ENCODE measurements around the gene GDF2.

Gene GDF2

DNA sequence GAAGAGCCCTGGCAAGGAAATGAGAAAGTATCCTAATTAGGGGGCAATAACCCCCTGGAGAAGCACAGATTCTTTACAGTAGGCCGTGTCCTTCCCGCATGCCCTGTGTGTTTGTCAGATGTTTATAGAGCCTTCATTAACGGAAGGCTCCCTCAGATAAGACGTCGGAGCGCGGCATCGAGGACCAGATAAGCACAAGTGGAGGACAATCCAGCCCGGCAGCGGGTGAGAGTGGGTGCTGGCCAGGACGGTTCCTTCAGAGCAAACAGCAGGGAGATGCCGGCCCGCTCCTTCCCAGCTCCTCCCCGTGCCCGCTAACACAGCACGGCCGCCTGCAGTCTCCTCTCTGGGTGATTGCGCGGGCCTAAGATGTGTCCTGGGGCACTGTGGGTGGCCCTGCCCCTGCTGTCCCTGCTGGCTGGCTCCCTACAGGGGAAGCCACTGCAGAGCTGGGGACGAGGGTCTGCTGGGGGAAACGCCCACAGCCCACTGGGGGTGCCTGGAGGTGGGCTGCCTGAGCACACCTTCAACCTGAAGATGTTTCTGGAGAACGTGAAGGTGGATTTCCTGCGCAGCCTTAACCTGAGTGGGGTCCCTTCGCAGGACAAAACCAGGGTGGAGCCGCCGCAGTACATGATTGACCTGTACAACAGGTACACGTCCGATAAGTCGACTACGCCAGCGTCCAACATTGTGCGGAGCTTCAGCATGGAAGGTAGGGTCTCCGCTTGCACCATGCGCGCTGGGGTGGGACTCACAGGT, at the start of gene GDF2:
Gene GDF2, plus strand, starts transcription at position 155 of the 762 bp plus-strand sequence. Its CDS starts 215 bp downstream, at position 370.
- peak; percentile 44 for DNase-seq

DNA sequence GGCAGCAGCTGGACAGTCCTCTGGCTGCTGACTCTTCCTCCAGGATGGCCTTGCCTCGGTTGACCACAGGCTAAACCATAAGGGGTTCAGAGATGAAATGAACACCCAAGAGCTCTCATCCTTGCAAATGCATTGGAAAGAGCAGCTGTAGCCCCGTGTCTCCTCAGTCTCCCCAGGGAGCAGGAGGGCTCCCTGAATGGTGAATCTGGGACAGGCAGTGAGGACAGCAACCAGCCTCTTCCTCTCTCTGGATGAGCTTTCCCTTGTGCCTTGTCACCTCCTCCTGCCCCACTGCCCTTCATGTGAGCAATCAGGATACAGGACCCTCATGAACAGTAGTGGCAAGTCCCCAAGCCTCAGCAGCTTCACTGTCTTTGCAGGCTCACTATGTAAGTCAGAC, 46.2 kb upstream of the GDF2 start:
- DNase-seq = no peak

DNA sequence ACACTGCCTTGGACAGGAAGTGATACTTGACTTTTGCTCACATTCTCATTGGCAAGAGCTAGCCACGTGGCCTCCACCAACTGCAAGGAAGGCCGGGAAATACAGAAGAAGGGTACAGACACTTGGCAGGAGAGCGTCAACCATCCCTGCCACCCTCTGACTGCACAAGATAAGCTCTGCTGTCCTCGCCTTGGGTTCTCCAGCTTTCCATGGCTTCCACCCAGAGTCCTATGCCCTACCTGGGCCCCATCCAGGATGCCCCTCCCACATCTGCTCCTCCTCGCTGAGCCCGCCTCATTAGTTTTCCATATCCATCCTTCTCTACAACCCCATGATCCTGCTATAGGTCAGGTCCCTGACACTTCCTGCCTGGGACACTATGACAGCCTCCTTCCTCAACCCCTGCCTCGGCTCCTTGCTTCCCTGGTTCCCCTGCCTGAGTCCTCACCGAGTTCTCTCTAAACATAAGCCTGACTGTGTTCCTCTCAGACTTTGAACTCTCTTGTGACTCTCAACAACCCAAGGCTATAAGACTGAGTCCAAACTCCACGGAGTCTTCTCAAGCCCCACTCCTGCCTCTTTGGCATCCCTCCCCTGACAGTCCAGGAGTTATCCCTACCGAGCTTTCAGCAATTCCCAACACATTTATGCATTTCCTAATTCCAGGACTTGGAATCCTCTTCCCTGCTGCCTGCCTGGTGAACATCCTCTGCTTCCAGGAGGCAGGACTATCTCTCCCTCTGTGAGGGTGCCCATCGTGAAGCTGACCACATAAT, 45.5 kb upstream of the GDF2 start:
- DNase-seq = no peak

DNA sequence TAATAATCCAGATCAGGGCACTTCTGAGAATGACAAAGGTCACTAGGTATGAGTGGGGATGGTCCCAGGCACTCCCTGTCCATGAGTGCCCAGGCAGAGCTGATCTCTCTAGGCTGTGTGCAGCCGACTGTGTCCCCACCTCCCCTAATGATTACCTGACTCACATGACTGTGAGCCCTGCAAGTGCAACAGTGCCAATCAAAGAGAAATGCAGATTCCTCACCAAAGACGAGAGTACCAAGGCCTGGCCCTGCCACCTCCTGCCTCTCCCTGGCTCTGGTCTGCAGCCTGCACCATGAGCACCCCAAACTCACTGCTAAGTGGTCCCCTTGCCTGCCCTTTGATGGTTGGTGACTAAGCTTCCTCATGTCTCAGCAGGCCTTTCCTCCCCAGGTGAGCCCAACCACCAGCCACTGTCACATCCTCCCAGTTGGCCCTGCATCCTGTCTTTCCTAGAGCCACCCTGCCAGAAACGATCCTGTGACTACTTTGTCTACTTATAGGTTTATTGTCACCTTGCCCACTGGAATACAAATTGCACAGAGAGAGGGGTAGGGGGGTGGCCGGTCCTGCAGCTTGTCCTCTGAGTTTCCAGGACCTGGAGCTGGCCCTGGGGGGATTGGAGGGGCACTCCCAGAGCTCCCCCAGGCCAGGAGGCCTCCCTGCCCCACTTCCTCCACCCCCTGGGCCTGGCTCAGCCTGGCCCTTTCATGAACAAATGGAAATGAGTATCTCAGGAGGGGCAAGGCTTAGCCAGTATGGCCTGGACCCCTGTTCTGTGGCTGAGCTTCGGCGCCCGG, 44.7 kb upstream of the GDF2 start:
- no peak for DNase-seq

DNA sequence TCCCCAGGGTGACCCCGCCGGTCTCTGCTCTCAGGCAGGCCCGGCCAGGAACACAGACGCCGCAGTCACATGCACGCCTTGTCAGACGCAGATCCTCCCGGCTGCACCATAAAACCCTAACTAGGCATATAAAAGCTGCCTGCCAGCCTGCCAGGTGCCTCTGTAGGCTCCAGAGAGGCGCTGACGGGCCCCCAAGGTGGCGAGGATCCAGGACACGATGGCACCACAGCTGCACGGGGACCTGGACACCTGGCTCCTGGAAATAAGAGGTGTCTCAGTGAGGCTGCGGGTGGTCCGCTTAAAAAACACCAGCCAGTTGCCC, 44.1 kb upstream of the GDF2 start:
- DNase-seq = no peak

DNA sequence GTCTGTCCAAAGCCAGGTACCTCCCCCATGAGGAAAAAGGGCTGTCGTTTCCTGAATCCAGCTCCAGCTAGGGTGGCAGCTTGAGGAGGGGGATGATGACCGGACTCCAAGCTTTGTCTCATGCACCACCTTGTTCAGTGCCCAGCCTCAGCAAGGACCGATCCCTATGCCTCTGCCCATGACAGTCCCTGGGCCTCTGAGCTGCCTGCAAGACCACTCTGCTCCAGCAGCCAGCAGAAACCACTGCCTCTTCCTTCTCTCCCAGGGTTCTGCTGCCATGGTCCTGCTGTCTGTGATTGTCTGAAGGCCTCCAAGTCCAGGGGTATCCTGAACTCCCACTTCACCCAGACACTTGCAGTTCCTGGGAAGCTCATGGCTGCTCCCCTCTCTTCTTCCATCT, 43.5 kb upstream of the GDF2 start:
- DNase-seq = no peak

DNA sequence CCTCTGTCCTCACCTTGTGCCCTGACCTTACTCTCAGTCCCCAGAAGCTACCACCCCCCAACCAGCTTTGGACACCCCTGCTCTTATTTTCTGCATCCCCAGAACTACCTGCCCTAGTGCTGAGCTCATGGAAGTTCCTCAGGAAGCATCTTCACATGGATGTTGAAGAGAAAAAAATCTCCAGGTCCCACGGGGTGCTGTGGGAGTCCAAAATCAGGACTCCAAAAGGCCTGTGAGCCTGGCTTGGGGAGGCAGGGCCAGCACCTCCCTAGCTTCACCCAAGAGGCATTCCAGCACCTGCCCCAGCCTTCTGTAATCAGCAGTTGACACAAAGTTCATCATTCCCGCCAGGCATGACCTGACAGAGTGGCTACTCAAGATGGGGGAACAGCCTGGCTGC, 43.0 kb upstream of the GDF2 start:
- DNase-seq = no peak

DNA sequence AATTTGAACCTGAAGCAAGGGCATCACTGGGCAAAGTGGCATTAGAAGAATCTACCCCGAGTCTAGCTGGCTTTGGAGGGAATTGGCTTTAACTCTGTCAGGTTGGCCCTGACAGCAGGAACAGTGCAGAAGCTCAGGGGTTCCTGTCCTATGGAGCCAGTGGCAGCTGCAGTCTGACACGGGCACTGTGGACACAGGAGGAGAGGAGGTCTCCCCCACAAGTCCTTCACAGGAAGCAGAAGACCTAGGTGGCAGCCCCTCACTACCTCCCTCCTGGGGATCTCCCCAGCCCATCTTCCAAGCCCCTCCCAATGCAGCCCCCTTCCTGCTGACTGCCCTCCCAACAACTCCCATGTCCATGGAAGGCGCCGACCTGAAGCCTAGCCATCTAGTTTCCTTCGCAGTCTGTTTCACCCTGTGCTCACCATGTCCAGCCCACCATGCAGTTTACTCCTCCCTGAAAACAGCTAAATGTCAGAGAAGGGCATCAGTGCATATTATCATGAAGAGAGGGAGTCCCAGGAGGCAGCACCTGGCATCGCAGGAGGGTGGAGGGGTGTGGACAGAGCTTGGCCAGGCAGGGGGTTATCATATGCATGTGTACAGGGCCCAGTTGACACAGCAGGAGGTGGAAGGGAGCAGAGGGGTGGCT, 40.1 kb upstream of the GDF2 start:
- DNase-seq = no peak

DNA sequence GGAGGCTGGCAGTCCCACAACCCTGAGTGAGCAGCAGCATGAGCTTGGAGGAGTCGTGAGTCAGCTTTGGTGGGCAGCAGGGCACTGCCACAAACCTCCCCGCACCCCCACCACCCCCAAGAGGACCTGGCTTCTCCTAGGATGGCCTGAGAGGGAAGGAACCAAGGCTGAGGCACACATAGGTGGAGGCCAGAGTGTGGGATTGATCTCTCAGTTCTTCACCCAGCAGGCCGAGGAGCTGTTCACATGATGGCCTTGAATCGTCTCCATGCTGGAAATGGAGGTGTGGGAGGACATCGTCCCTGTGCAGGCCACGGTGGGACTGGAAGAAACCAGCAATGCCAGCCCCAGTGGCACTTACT, 39.6 kb upstream of the GDF2 start:
- DNase-seq = no peak

DNA sequence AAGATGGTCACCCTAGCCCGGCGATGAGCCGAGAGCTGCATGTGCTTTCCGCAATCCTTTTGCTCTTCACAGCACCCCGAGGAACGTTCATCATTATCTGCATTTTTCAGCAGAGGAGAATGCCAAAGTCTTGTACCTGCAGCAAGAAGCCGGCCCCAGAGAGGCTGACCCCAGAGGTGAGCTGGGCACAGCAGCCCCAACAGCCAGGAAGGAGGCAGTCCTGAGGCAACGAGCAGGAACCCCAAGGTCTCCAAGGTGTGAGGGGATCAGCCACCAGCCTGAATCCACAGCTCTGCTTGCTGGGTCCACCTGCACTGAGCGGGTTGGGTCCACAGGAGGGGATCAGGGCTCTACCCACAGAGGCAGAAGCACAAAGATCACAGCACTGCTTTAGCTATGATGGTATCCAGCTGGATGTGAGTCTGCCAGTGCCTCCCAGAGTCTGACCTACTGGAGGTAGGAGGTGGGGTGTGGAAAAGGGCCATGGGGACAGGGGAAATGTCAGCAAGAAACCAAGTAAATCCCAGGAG, 39.1 kb upstream of the GDF2 start:
- no peak for DNase-seq

DNA sequence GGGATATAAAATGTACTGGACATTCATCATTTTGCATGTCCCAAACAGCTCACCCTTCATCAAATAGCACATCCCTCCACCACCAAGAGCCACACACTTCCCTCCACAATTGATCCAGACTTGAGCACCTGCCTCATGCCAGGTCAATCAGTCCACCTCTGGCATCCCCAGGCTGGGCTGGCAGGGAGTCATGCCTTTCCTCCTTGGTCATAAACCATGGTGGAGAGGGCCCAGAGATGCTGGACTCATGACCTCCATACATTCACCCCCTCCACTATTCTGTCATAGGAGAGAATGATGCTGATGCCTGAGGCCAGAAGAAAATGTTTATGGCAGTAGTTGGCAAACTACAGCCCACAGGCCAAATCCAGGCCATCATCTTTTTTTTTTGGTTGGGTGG, 38.4 kb upstream of the GDF2 start:
- no peak for DNase-seq

DNA sequence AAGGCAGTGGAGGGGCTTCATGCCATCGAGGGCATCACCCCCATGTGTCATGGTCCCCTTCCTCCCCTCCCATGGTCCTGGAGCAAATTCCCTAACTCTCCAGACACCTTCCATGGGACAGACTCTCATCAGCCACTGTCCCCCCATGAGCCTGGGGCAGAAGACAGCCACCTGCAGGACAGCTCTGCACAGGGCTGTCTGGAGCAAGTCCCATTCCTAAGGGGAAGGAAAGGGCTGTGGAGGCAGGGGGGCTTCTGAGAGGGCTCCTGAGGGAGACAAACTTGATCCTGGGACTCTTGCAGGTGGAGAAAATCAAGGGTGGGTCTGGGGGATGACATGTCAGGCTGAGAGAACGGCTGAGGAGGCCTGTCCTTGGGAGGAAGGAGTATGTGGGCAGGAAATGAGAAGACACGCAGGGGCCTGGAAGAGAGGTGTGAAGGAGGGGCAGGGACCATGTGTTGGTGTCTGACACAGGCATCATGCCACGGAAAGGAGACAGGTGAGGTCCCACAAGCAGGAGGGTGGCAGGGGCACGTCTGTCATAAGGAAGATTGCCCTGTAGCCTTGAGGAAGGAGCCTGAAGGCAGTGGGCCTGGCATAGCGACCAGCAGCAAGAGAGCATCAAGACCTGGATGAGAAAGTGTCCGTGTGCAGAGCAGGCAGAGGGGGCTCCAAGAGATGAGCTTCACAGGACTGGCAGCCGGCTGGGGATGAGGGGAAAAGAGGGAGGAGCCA, 36.7 kb upstream of the GDF2 start:
- no peak for DNase-seq

DNA sequence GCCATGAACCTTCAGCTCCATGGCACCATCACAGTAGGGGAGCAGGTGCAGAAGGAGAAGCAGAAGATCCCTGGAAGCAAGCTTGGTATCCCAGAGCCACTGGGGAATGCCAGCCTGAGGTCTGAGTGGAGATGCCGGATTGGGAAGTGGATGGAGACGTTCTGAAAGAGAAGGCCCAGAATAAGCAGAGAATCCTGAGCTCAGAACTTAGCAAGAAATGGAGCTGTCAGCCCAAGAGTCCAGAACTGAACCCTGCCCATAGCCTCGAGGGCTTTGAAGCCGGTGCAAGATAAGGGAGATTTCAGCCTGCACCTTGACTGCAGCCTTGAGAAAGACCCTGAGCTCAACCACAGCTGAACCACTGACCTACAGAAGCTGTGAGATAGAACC, 36.1 kb upstream of the GDF2 start:
- no peak for DNase-seq

DNA sequence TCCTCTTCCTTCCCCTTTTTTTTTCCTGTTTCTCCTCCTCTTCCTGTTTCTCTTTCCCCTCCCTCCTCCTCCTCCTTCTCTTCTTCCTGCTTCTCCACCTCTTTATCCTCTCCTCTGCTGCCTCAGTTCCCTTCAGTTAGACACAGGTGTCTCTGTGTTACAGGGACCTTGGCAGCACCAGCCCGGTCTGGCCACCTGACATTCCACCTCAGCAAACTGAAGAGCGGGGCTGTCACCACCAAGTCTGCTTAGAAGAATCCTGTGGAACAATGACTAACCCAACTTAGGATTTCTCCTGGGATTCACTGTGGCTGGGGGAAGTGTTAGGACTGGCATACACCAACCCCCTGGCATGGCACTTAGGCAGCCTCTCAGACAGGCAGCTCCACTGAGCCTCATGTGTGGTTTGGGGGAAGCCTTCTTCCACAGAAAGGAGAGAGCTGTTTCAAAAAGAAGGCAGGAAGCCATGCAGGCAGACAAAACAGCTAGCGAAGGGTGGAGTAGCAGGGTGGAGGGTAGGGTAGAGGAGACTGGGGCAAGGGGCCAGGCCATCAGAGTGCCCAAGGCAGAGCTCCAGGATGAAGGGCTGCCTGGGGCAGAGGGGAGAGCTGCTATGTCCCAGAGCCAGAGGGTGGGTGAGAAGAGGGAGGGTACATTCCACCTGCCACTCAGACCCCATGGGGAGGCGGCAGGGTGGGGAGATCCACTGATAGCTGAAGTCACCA, 35.5 kb upstream of the GDF2 start:
- DNase-seq = no peak

DNA sequence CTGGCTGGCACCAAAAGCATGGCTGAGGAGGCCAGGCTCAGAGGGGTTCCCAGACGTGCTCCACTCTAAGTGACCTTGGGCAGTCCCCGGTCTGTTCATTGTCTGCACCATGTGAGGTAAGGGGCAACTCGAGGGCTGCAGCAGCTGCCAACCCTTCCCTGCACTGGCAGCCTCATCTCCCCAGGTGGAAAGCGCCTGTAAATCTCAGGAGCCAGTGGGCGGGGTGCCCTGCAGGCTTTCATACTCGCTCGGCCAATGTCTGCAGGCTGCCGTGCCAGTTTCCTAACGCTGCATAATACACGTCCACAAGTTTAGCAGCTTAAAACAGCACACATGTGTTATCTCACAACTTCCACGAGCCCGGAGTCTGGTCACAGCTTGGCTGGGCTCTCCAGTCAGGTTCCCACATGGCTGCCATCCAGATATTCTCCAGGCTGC, 34.9 kb upstream of the GDF2 start:
- DNase-seq = no peak

DNA sequence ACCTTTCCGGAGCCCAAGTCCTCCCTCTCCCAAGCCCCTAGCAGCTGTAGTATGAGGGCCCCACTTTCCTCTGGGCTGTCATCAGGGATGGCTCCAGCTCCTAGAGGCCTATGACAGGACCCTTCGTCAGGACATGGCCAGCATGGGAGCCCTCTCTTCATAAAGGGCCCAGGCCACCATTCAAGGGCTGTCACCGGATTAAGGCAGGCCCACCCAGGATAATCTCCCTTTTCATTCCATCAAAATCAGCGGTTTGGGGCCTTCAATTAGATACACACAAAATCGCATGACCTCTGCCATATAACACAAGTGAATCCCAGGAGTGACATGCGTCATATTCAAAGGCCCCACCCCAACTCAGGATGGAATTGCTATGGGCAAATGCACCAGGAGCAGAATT, 34.4 kb upstream of the GDF2 start:
- DNase-seq = no peak

DNA sequence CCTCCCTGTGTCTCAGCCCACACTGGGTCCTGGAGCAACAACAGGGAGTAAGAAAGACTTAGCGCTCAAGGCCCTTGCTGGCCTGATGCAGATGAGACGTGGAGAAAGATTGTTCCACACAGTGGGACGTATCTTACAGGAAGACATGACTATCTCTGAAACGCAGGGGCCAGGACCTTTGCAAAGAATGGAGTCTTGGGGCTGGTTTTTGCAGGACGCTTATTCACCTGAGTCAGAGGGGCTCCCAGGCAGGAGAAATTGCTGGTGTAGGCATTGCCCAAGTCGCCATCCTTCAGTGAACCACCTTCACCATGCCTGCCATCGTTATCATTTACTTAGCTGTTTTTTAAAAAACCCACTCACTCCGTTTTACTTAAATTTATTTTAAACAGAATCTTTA, 34.0 kb upstream of the GDF2 start:
- DNase-seq = no peak

DNA sequence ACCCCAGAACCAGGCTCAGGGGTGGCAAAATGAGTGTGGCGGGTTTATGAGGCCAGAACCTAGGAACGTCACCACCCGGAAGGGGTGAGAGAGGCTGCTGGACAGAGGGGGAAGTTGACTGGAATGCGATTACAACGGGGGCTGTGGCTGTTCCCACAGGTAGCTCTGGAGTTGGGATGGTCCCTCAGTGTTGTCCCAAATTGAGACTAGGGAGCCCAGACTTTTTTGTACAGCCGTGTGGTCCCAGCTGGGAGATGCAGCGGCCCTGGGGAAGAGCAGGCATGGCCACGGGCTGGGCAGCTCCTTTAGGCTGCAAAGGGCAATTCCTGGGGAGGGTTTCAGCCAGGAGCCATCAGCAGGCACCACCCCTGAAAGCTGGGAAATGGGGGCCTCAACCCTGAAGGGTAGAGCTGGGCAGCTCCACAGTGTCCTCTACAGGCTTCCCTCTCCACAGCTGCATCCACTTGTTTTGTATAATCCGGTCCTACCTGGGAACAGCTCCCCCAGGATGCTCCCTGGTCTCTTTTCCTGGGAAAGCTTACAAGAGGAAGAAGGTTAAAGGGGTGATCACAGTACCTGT, 33.2 kb upstream of the GDF2 start:
- DNase-seq = no peak

DNA sequence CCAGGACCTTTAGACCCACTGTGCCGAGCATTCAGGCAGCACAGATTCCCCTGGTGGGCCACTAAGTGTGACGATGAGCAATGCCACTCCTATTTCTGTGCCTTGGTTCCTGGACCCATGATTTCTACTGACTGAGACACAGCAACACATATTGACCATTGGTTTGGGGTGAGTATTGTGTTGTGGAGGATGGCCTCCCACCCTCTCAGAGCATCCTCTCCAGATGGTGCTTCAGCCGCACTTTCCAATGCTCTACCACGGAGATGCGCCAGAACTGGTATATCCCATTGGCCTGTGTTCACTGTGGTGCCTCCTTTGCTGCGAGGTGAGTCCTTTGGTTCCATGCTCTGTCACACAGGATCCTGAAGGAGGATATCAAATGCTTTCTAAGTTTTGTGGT, 32.3 kb upstream of the GDF2 start:
- no peak for DNase-seq

DNA sequence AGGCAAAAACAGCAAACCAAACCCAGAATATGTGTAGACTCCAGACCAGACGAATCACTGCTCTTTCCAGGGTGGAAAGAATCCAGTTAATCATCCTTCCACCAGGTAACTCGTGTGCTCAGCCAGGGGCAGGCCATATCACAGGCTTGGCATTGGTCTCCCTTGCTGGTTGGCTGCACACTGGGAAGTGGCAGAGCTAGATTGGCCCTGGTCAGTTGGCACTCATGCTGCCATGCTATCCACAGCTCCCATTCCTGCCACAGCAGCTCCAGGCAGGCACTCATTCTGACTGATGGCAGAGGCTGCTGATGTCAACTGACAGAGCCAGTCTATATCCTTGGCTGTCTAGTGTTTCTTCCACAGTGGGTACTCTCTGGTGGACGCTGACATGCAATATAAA, 31.9 kb upstream of the GDF2 start:
- DNase-seq = no peak

DNA sequence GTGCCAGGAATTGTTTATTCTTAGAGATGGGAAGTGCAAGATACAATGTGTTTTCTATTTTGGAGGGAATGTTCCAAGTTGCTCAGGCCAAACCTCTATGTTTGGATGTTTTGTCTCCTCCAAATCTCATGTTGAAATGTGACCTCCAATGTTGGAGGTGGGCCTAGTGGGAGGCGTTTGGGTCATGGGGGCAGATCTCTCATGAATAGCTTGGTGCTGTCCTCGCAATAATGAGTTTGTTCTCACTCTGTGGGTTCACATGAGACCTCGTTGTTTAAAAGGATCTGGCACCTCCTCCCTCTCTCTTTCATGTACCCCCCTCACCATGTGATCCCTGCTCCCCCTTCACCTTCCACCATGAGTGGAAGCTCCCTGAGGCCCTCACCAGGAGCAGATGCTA, 30.6 kb upstream of the GDF2 start:
- DNase-seq = no peak

Data from OCI-M1 (cell line).